Smooth muscle cell (in vitro differentiated cells): ENCODE data around the gene MCCC2. TPM values are rescaled to one million over a fixed set of nuclear protein-coding genes. Genes with fewer than 3 reads are reported as not detected.
"Not testable (repeated sequence)": the region's sequence is repeated elsewhere in the genome, so short reads cannot be mapped to it uniquely, and the experiment has no call there.

Source experiments
- DNase-seq: peaks from one replicate; lab custom pipeline; 2025; ENCODE audit not compliant: unreplicated experiment; lab: John Stamatoyannopoulos, UW
- H2AFZ ChIP-seq: fragments of 200-600 bp; sonication (generic); 2 replicates; pipeline ENCODE4 v1.6.0; 2016; ENCODE audit warnings: antibody characterized with exemption, low read depth, mild to moderate bottlenecking
- H3F3A ChIP-seq: fragments of 200-600 bp; sonication (generic); 2 replicates; pipeline ENCODE4 v1.6.0; 2017; ENCODE audit warnings: antibody characterized with exemption, low read depth
- H3K27ac ChIP-seq: fragments of 200-600 bp; sonication (generic); 2 replicates; pipeline ENCODE4 v1.5.1; 2016; ENCODE audit warnings: low read depth, mild to moderate bottlenecking
- H3K27me3 ChIP-seq: fragments of 200-600 bp; sonication (generic); 2 replicates; pipeline ENCODE4 v1.6.1; 2016; ENCODE audit warnings: low read depth, mild to moderate bottlenecking
- H3K36me3 ChIP-seq: fragments of 200-600 bp; sonication (generic); 2 replicates; pipeline ENCODE4 v1.5.1; 2016; ENCODE audit warnings: low read depth
- H3K4me1 ChIP-seq: fragments of 200-600 bp; sonication (generic); 2 replicates; pipeline ENCODE4 v1.5.1; 2016; ENCODE audit warnings: low read depth
- H3K4me2 ChIP-seq: fragments of 200-600 bp; sonication (generic); 2 replicates; pipeline ENCODE4 v1.6.0; 2016; ENCODE audit warnings: mild to moderate bottlenecking
- H3K4me3 ChIP-seq: fragments of 200-600 bp; sonication (generic); 2 replicates; pipeline ENCODE4 v1.5.1; 2016; ENCODE audit warnings: mild to moderate bottlenecking
- H3K79me2 ChIP-seq: fragments of 200-600 bp; sonication (generic); 2 replicates; pipeline ENCODE4 v1.6.0; 2016; ENCODE audit warnings: low read depth, mild to moderate bottlenecking
- H3K9ac ChIP-seq: fragments of 200-600 bp; sonication (generic); 2 replicates; pipeline ENCODE4 v1.6.0; 2016; ENCODE audit warnings: low read depth
- H3K9me3 ChIP-seq: fragments of 200-600 bp; sonication (generic); replicated peaks from 2 replicates; pipeline ENCODE4 v1.5.1; 2016; ENCODE audit warnings: low read depth
- H4K20me1 ChIP-seq: fragments of 200-600 bp; sonication (generic); 2 replicates; pipeline ENCODE4 v1.6.0; 2016; ENCODE audit warnings: low read depth
- WGBS: methylation state at CpG from one replicate; pipeline ENCODE4 v1.1.7; 2016; ENCODE audit warnings: low lambda C conversion rate; 5-methylcytosine and 5-hydroxymethylcytosine counted together
- polyA plus RNA-seq: library from polyadenylated mRNA; unstranded; fragments of >200 nt; fragmentation: Nextera tagmentation; extraction: Ambion mirVana; gene quantifications from 2 replicates; pipeline ENCODE4 v1.2.1, GENCODE V29; 2016
- total RNA-seq: library from RNA; depleted of rRNA; stranded (reverse); fragments of >200 nt; gene quantifications from 2 replicates; pipeline ENCODE4 v1.2.3, GENCODE V29; 2014
- TF ChIP-seq, protein P1 (sequence below): fragments of 200-600 bp; sonication (generic); IDR thresholded peaks from 2 replicates; pipeline ENCODE4 v1.5.1; 2017; ENCODE audit warnings: borderline replicate concordance, mild to moderate bottlenecking, antibody characterized with exemption; ENCODE audit not compliant: insufficient read depth, poor library complexity, severe bottlenecking

Gene MCCC2
- total and polyA plus RNA-seq, 2 experiments from 2014 or later, result 5.5 to 9.7 TPM

- peak overlapping the region; percentile 11 for H3K9ac ChIP-seq
- no peaks in the 10 kb centered on the region for H3K9me3 ChIP-seq
- DNase-seq, result no peak
- no peaks in the 10 kb centered on the region for H4K20me1 ChIP-seq
- peak overlapping the region; percentile 81 for H3K27ac ChIP-seq
- H3K36me3 ChIP-seq, result no peaks in the 10 kb centered on the region
- no peak overlapping the region for H3K4me3 ChIP-seq
- H3K4me1 ChIP-seq, result peaks cover 8% of the 10 kb centered on the region
- no peaks in the 10 kb centered on the region for H3K79me2 ChIP-seq
- 90% methylated on average over 1 of the region's 1 CpG for WGBS
- peak overlapping the region; percentile 53 for H3K4me2 ChIP-seq
- H2AFZ ChIP-seq, result no peak overlapping the region
- peaks cover 32% of the 10 kb centered on the region for H3F3A ChIP-seq
- no peaks in the 10 kb centered on the region for H3K27me3 ChIP-seq
- TF ChIP-seq, protein P1, sequence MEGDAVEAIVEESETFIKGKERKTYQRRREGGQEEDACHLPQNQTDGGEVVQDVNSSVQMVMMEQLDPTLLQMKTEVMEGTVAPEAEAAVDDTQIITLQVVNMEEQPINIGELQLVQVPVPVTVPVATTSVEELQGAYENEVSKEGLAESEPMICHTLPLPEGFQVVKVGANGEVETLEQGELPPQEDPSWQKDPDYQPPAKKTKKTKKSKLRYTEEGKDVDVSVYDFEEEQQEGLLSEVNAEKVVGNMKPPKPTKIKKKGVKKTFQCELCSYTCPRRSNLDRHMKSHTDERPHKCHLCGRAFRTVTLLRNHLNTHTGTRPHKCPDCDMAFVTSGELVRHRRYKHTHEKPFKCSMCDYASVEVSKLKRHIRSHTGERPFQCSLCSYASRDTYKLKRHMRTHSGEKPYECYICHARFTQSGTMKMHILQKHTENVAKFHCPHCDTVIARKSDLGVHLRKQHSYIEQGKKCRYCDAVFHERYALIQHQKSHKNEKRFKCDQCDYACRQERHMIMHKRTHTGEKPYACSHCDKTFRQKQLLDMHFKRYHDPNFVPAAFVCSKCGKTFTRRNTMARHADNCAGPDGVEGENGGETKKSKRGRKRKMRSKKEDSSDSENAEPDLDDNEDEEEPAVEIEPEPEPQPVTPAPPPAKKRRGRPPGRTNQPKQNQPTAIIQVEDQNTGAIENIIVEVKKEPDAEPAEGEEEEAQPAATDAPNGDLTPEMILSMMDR, result no peak
Measured at GRCh38 chr5:71600783-71601182, 13.6 kb downstream of the MCCC2 start.

- no peaks in the 10 kb centered on the region for H3K36me3 ChIP-seq
- peak overlapping the region; percentile 81 for H3K27ac ChIP-seq
- DNase-seq, result no peak
- H3K9ac ChIP-seq, result peak overlapping the region; percentile 11
- peaks cover 32% of the 10 kb centered on the region for H3F3A ChIP-seq
- H3K9me3 ChIP-seq, result no peaks in the 10 kb centered on the region
- H4K20me1 ChIP-seq, result no peaks in the 10 kb centered on the region
- TF ChIP-seq, protein P1, result peak; percentile 55
- H3K4me1 ChIP-seq, result peaks cover 8% of the 10 kb centered on the region
- H3K4me3 ChIP-seq, result no peak overlapping the region
- H3K27me3 ChIP-seq, result no peaks in the 10 kb centered on the region
- H3K4me2 ChIP-seq, result peak overlapping the region; percentile 53
- H2AFZ ChIP-seq, result no peak overlapping the region
- 22% methylated on average over 6 of the region's 6 CpGs for WGBS
- H3K79me2 ChIP-seq, result no peaks in the 10 kb centered on the region
Measured at GRCh38 chr5:71601222-71602026, 14.3 kb downstream of the MCCC2 start.

GRCh38 chr5:71609916-71610315 lies 22.8 kb downstream of the MCCC2 start:
- not testable (repeated sequence) for H2AFZ ChIP-seq, H4K20me1 ChIP-seq, H3F3A ChIP-seq, H3K4me1 ChIP-seq, H3K27ac ChIP-seq, H3K9me3 ChIP-seq, H3K79me2 ChIP-seq, H3K9ac ChIP-seq, H3K36me3 ChIP-seq, H3K4me3 ChIP-seq, DNase-seq, H3K27me3 ChIP-seq, H3K4me2 ChIP-seq
- 79% methylated on average over 6 of the region's 16 CpGs for WGBS

GRCh38 chr5:71615809-71616208 lies 28.7 kb downstream of the MCCC2 start:
- Histone ChIP-seq H3K27ac (no peak overlapping the region), H3K9ac (no peak overlapping the region), H3K4me1 (no peaks in the 10 kb centered on the region), H3F3A (no peaks in the 10 kb centered on the region), H3K36me3 (no peaks in the 10 kb centered on the region), H4K20me1 (no peaks in the 10 kb centered on the region), H2AFZ (no peak overlapping the region), H3K79me2 (no peaks in the 10 kb centered on the region), H3K4me2 (no peak overlapping the region), H3K27me3 (no peaks in the 10 kb centered on the region), H3K4me3 (no peak overlapping the region), H3K9me3 (no peaks in the 10 kb centered on the region)
- 94% methylated on average over 4 of the region's 4 CpGs for WGBS
- TF ChIP-seq, protein P1, result no peak
- DNase-seq, result no peak
